Panc1 (cell line): ENCODE results near the gene SAP130. TPM values are rescaled to one million over a fixed set of nuclear protein-coding genes. Genes with fewer than 3 reads are reported as not detected.

ENCODE experiments used
- ATAC-seq: fragments of 200-7000 bp; cut with Tn5 transposase; 2 replicates; pipeline ENCODE4 v1.9.1; 2020; ENCODE audit warnings: mild to moderate bottlenecking, moderate library complexity
- BruUV-seq: library from RNA; stranded (reverse); fragments of 400-500 nt; replicated peaks from 2 replicates; lab custom pipeline; 2021; lab: Mats Ljungman, UMichigan
- CTCF ChIA-PET: fragments of 300-600 bp; sonication (Branson Sonifier 250); formaldehyde crosslinking; loops from one replicate; lab custom pipeline; 2022; ENCODE audit warnings: antibody characterized with exemption; lab: Charles Lee
- POLR2A ChIA-PET: fragments of 300-600 bp; sonication (Branson Sonifier 250); formaldehyde crosslinking; loops from one replicate; lab custom pipeline; 2022; ENCODE audit warnings: antibody characterized with exemption; lab: Charles Lee
- DNase-seq: peaks from one replicate; pipeline ENCODE4 v3.0.0-alpha.2; 2010; ENCODE audit warnings: low read depth, low spot score
- H3K27ac ChIP-seq: 2 replicates; pipeline ENCODE4 v1.5.1; 2011; ENCODE audit warnings: mild to moderate bottlenecking, low read length, inconsistent platforms
- H3K27me3 ChIP-seq: fragments of 200-500 bp; sonication (Bioruptor generic); 2 replicates; pipeline ENCODE4 v1.6.0; 2014; ENCODE audit warnings: low read length, inconsistent platforms; ENCODE audit not compliant: control insufficient read depth, insufficient read depth
- H3K36me3 ChIP-seq: fragments of 200-500 bp; sonication (Bioruptor generic); 2 replicates; pipeline ENCODE4 v1.5.1; 2014; ENCODE audit warnings: inconsistent platforms, mild to moderate bottlenecking, low read length, moderate library complexity; ENCODE audit not compliant: control insufficient read depth, insufficient read depth
- H3K4me1 ChIP-seq: 2 replicates; pipeline ENCODE4 v1.5.1; 2011; ENCODE audit warnings: inconsistent platforms, mild to moderate bottlenecking, low read length, moderate library complexity; ENCODE audit not compliant: control insufficient read depth, insufficient read depth
- H3K4me3 ChIP-seq, 2 experiments: 2 replicates each; pipeline ENCODE4 v1.5.1; 2011 to 2012; ENCODE audit warnings: low read depth in 2 of 2, low read length in 2 of 2, mild to moderate bottlenecking in 2 of 2, inconsistent platforms in 1 of 2, moderate library complexity in 1 of 2
- H3K9me3 ChIP-seq: fragments of 200-500 bp; sonication (Bioruptor generic); 2 replicates; pipeline ENCODE4 v1.5.1; 2014; ENCODE audit warnings: low read depth, mild to moderate bottlenecking, inconsistent platforms, low read length, moderate library complexity; ENCODE audit not compliant: control insufficient read depth, insufficient read depth
- POLR2AphosphoS5 ChIP-seq: IDR thresholded peaks from 2 replicates; pipeline ENCODE4 v1.6.1; 2012; ENCODE audit warnings: mild to moderate bottlenecking, low read depth, low read length, moderate library complexity
- SIN3A ChIP-seq: IDR thresholded peaks from 2 replicates; pipeline ENCODE4 v1.6.1; 2012; ENCODE audit warnings: low read depth, mild to moderate bottlenecking, low read length, moderate library complexity, borderline replicate concordance; ENCODE audit not compliant: insufficient read depth
- in situ Hi-C: cut with HindIII; loops from 2 replicates; pipeline ENCODE4 v1.10.0; 2016; ENCODE audit warnings: low sequenced_read_pairs, low pct_unique_long_range_greater_than_20kb
- intact Hi-C: fragments of 100-400 bp; cut with micrococcal nuclease; formaldehyde crosslinking; loops from one replicate; pipeline ENCODE4 v1.10.0; 2022; ENCODE audit not compliant: unreplicated experiment
- total RNA-seq: library from RNA; stranded (reverse); gene quantifications from one replicate; pipeline ENCODE4 v1.2.1, GENCODE V29; 2021; ENCODE audit not compliant: unreplicated experiment
- TF ChIP-seq, protein P1 (sequence below), 2 experiments: IDR thresholded peaks; 2 replicates each; pipeline ENCODE4 v1.6.1; 2011 to 2012; ENCODE audit warnings: low read depth in 2 of 2, control low read depth in 1 of 2, low read length in 1 of 2, mild to moderate bottlenecking in 1 of 2, moderate library complexity in 1 of 2; ENCODE audit not compliant: insufficient read depth in 1 of 2
- TF ChIP-seq, protein P2 (sequence below): fragments of 450-650 bp; IDR thresholded peaks from 2 replicates; pipeline ENCODE4 v1.5.1; 2017; ENCODE audit warnings: mild to moderate bottlenecking

The SAP130 gene
- total RNA-seq, 1 experiment from 2014 or later, result 34.6 TPM

DNA sequence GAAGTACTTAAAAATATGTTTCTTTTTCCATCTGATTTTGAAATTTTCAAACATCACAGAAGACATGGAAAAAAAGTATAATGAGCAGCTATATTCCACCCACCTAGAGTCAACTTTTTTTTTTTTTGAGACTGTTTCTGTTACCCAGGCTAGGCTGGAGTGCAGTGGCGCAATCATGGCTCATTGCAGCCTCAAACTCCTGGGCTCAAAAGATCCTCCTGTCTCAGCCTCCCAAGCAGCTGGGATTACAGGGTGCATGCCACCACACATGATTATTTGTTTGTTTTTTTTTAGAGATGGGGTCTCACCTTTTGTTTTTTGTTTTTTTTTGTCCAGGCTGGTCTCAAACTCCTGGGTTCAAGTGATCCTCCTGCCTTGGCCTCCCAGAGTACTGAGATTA lies 36.5 kb upstream of the SAP130 start:
- H3K4me3 ChIP-seq, result no peak overlapping the region
- no peak for DNase-seq
- BruUV-seq, result no TSS peak
- 0 out of 2 replicates have a peak, but pooled peaks cover 3% of the 10 kb centered on the region for H3K4me1 ChIP-seq
- no peaks in the 10 kb centered on the region for H3K36me3 ChIP-seq
- TF ChIP-seq, protein P1, sequence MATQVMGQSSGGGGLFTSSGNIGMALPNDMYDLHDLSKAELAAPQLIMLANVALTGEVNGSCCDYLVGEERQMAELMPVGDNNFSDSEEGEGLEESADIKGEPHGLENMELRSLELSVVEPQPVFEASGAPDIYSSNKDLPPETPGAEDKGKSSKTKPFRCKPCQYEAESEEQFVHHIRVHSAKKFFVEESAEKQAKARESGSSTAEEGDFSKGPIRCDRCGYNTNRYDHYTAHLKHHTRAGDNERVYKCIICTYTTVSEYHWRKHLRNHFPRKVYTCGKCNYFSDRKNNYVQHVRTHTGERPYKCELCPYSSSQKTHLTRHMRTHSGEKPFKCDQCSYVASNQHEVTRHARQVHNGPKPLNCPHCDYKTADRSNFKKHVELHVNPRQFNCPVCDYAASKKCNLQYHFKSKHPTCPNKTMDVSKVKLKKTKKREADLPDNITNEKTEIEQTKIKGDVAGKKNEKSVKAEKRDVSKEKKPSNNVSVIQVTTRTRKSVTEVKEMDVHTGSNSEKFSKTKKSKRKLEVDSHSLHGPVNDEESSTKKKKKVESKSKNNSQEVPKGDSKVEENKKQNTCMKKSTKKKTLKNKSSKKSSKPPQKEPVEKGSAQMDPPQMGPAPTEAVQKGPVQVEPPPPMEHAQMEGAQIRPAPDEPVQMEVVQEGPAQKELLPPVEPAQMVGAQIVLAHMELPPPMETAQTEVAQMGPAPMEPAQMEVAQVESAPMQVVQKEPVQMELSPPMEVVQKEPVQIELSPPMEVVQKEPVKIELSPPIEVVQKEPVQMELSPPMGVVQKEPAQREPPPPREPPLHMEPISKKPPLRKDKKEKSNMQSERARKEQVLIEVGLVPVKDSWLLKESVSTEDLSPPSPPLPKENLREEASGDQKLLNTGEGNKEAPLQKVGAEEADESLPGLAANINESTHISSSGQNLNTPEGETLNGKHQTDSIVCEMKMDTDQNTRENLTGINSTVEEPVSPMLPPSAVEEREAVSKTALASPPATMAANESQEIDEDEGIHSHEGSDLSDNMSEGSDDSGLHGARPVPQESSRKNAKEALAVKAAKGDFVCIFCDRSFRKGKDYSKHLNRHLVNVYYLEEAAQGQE (IDR thresholded peaks at IDR 0.05; ENCODE audit: insufficient read depth in 1 of 2, low read depth in 2 of 2, low read length in 1 of 2), result no peak
- intact Hi-C loops, result no loop called here
- H3K9me3 ChIP-seq, result no peaks in the 10 kb centered on the region
- POLR2A ChIA-PET, result interaction anchor here (0.7 kb wide), 1 partner anchor 26 kb away, joined by 7 read pairs; the partner anchor contains the start of gene UGGT1
- CTCF ChIA-PET, result interaction anchor here (1.5 kb wide), 1 partner anchor 34 kb away, joined by 9 read pairs; no protein-coding TSS in a partner anchor
- H3K27ac ChIP-seq, result no peak overlapping the region
- no peaks in the 10 kb centered on the region for H3K27me3 ChIP-seq
- ATAC-seq, result no peak
- in situ Hi-C loops, result no loop called here

DNA sequence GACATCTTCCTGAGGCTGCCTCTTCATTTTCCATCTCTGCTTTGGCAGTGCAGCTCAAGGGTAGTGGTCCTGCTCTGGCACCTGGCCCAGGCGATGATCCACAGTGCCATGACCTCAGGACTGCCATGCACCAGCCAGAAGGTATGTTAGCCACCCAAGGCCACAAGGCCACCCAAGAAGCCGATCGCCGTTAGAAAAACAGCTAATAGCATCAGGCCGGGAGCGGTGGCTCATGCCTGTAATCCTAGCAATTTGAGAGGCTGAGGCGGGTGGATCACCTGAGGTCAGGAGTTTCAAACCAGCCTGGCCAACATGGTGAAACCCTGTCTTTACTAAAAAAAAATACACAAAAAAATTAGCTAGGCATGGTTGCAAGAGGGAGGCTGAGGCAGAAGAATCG lies 34.7 kb upstream of the SAP130 start:
- DNase-seq, result no peak
- no peak for ATAC-seq
- no peaks in the 10 kb centered on the region for H3K27me3 ChIP-seq
- intact Hi-C loops (loop anchor here (2.0 kb wide), 1 partner anchor 170 kb away; no protein-coding TSS in a partner anchor), in situ Hi-C loops (no loop called here)
- CTCF ChIA-PET, result interaction anchor here (0.7 kb wide), 1 partner anchor 143 kb away, joined by 7 read pairs; no protein-coding TSS in a partner anchor
- POLR2A ChIA-PET, result no interaction called here
- no peak overlapping the region for H3K27ac ChIP-seq
- BruUV-seq, result no TSS peak
- no peaks in the 10 kb centered on the region for H3K9me3 ChIP-seq
- no peaks in the 10 kb centered on the region for H3K36me3 ChIP-seq
- TF ChIP-seq SIN3A (no peak), POLR2AphosphoS5 (no peak)
- TF ChIP-seq, protein P1 (IDR thresholded peaks at IDR 0.05; ENCODE audit: insufficient read depth in 1 of 2, low read depth in 2 of 2, low read length in 1 of 2), result no peak
- TF ChIP-seq, protein P2, sequence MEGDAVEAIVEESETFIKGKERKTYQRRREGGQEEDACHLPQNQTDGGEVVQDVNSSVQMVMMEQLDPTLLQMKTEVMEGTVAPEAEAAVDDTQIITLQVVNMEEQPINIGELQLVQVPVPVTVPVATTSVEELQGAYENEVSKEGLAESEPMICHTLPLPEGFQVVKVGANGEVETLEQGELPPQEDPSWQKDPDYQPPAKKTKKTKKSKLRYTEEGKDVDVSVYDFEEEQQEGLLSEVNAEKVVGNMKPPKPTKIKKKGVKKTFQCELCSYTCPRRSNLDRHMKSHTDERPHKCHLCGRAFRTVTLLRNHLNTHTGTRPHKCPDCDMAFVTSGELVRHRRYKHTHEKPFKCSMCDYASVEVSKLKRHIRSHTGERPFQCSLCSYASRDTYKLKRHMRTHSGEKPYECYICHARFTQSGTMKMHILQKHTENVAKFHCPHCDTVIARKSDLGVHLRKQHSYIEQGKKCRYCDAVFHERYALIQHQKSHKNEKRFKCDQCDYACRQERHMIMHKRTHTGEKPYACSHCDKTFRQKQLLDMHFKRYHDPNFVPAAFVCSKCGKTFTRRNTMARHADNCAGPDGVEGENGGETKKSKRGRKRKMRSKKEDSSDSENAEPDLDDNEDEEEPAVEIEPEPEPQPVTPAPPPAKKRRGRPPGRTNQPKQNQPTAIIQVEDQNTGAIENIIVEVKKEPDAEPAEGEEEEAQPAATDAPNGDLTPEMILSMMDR, result no peak
- H3K4me3 ChIP-seq, result no peak overlapping the region
- H3K4me1 ChIP-seq, result no peaks in the 10 kb centered on the region
